Suprapubic skin (tissue), 4 donors: Measurements from ENCODE around the gene EDAR. TPM values are rescaled to one million over a fixed set of nuclear protein-coding genes. Genes with fewer than 3 reads are reported as not detected.

ENCODE experiments used
- DNase-seq, 2 donors: peaks; one replicate each; pipeline ENCODE4 v3.0.0-alpha.2; 2019; ENCODE audit warnings: low spot score in 2 of 2
- H3K27ac ChIP-seq: fragments of 200-600 bp; sonication (generic); one replicate; pipeline ENCODE4 v1.5.1; 2019
- H3K27me3 ChIP-seq: fragments of 200-600 bp; sonication (generic); one replicate; pipeline ENCODE4 v1.5.1; 2019
- H3K36me3 ChIP-seq: fragments of 200-600 bp; sonication (generic); one replicate; pipeline ENCODE4 v1.5.1; 2019
- H3K4me1 ChIP-seq: fragments of 200-600 bp; sonication (generic); one replicate; pipeline ENCODE4 v1.5.1; 2019
- H3K4me3 ChIP-seq: fragments of 200-600 bp; sonication (generic); one replicate; pipeline ENCODE4 v1.5.1; 2019; ENCODE audit warnings: mild to moderate bottlenecking
- H3K9me3 ChIP-seq: fragments of 200-600 bp; sonication (generic); one replicate; pipeline ENCODE4 v1.5.1; 2019
- CTCF ChIP-seq, 2 donors: fragments of 200-600 bp in 1 of 2; fragments of 450-650 bp in 1 of 2; sonication (generic) in 1 of 2; IDR thresholded peaks; one replicate each; pipeline ENCODE4 v1.5.1; 2016 to 2019; ENCODE audit warnings: antibody characterized with exemption in 2 of 2, mild to moderate bottlenecking in 1 of 2, moderate library complexity in 1 of 2
- EP300 ChIP-seq: sonication (generic); formaldehyde crosslinking; IDR thresholded peaks from one replicate; pipeline ENCODE4 v1.6.1; 2017; ENCODE audit warnings: antibody characterized with exemption
- POLR2A ChIP-seq, 2 donors: fragments of 450-650 bp; IDR thresholded peaks; one replicate each; pipeline ENCODE4 v1.6.1; 2017; ENCODE audit warnings: antibody characterized with exemption in 2 of 2, mild to moderate bottlenecking in 2 of 2, moderate library complexity in 2 of 2
- POLR2AphosphoS5 ChIP-seq, 3 donors: sonication (generic); formaldehyde crosslinking; IDR thresholded peaks; one replicate each; pipeline ENCODE4 v1.6.1; 2017; ENCODE audit warnings: antibody characterized with exemption in 3 of 3
- WGBS: methylation state at CpG from one replicate; pipeline ENCODE4 v1.1.5; 2018; 5-methylcytosine and 5-hydroxymethylcytosine counted together
- total RNA-seq, 4 donors: library from RNA; depleted of rRNA; stranded (reverse); fragments of >200 nt; gene quantifications; one replicate each; pipeline ENCODE4 v1.1.0, GENCODE V29; 2016

The EDAR gene
- total RNA-seq, 4 donors from 2014 or later = 1.5 to 4.3 (median 2.2) TPM

GRCh38 chr2:109001201-109001600, 12.2 kb upstream of the EDAR start:
- no peaks in the 10 kb centered on the region for H3K36me3 ChIP-seq
- WGBS = 72% methylated on average over 3 of the region's 3 CpGs

GRCh38 chr2:109000738-109001137, 11.7 kb upstream of the EDAR start:
- 92% methylated on average over 4 of the region's 4 CpGs for WGBS
- no peaks in the 10 kb centered on the region for H3K27me3 ChIP-seq
- H3K4me3 ChIP-seq = no peak overlapping the region
- no peaks in the 10 kb centered on the region for H3K4me1 ChIP-seq
- H3K36me3 ChIP-seq = no peaks in the 10 kb centered on the region
- no peak for TF ChIP-seq POLR2A (IDR thresholded peaks at IDR 0.05)
- no peak for TF ChIP-seq CTCF (IDR thresholded peaks at IDR 0.05)
- no peak for TF ChIP-seq POLR2AphosphoS5 (IDR thresholded peaks at IDR 0.05)
- TF ChIP-seq EP300 = no peak
- no peak for DNase-seq
- no peaks in the 10 kb centered on the region for H3K9me3 ChIP-seq
- no peak overlapping the region for H3K27ac ChIP-seq

More at GRCh38 chr2:109001201-109001600, 12.2 kb upstream of the EDAR start:
- Histone ChIP-seq H3K27me3 (no peaks in the 10 kb centered on the region), H3K9me3 (no peaks in the 10 kb centered on the region), H3K4me1 (no peaks in the 10 kb centered on the region), H3K27ac (no peak overlapping the region), H3K4me3 (no peak overlapping the region)
- TF ChIP-seq CTCF (IDR thresholded peaks at IDR 0.05) (no peak), EP300 (no peak), POLR2AphosphoS5 (IDR thresholded peaks at IDR 0.05) (no peak), POLR2A (IDR thresholded peaks at IDR 0.05) (no peak)
- DNase-seq = no peak

- Histone ChIP-seq H3K36me3 (no peaks in the 10 kb centered on the region), H3K9me3 (no peaks in the 10 kb centered on the region), H3K27ac (no peak overlapping the region), H3K27me3 (no peaks in the 10 kb centered on the region), H3K4me1 (no peaks in the 10 kb centered on the region), H3K4me3 (no peak overlapping the region)
- WGBS = 68% methylated on average over 3 of the region's 3 CpGs
- TF ChIP-seq EP300 = no peak
- no peak for TF ChIP-seq CTCF (IDR thresholded peaks at IDR 0.05)
- DNase-seq = no peak
Measured at GRCh38 chr2:108998911-108999310, 9.9 kb upstream of the EDAR start.

GRCh38 chr2:108994178-108994577, 5.2 kb upstream of the EDAR start:
- H3K4me3 ChIP-seq = no peak overlapping the region
- no peaks in the 10 kb centered on the region for H3K36me3 ChIP-seq
- H3K4me1 ChIP-seq = peaks cover under 1% of the 10 kb centered on the region
- no peaks in the 10 kb centered on the region for H3K9me3 ChIP-seq
- H3K27me3 ChIP-seq = peaks cover 4% of the 10 kb centered on the region
- no peak overlapping the region for H3K27ac ChIP-seq
- DNase-seq = no peak
- 92% methylated on average over 6 of the region's 6 CpGs for WGBS
- TF ChIP-seq EP300 (no peak), POLR2AphosphoS5 (IDR thresholded peaks at IDR 0.05) (no peak), CTCF (IDR thresholded peaks at IDR 0.05) (no peak), POLR2A (IDR thresholded peaks at IDR 0.05) (no peak)

- TF ChIP-seq CTCF (IDR thresholded peaks at IDR 0.05) (no peak), POLR2A (IDR thresholded peaks at IDR 0.05) (no peak), EP300 (no peak), POLR2AphosphoS5 (IDR thresholded peaks at IDR 0.05) (no peak)
- DNase-seq = no peak
- Histone ChIP-seq H3K27me3 (peaks cover 13% of the 10 kb centered on the region), H3K27ac (no peak overlapping the region), H3K4me3 (no peak overlapping the region), H3K36me3 (no peaks in the 10 kb centered on the region), H3K9me3 (no peaks in the 10 kb centered on the region), H3K4me1 (peaks cover 4% of the 10 kb centered on the region)
- 85% methylated on average over 8 of the region's 8 CpGs for WGBS
Measured at GRCh38 chr2:108993095-108993937, 4.3 kb upstream of the EDAR start.
